ENCODE results near the gene CA9.

GRCh38 chr9:35713578-35713977 lies 39.9 kb downstream of the CA9 start:
- TF ChIP-seq CTCF (IDR thresholded peaks at IDR 0.05; ENCODE audit: insufficient read depth, low read length) (no peak), POLR2AphosphoS5 (IDR thresholded peaks at IDR 0.05; ENCODE audit: low read depth) (no peak), REST (IDR thresholded peaks at IDR 0.05; ENCODE audit: insufficient replicate concordance, low read depth) (no peak), GABPA (IDR thresholded peaks at IDR 0.05; ENCODE audit: low read depth) (no peak)

Data from HL-60 (cell line).